GM19467 (cell line): ENCODE results near the gene PPM1F.
"Not testable (repeated sequence)": the region's sequence is repeated elsewhere in the genome, so short reads cannot be mapped to it uniquely, and the experiment has no call there.

Source experiments
- ATAC-seq: cut with Tn5 transposase; IDR thresholded peaks from one replicate; pipeline ENCODE4 v1.9.1; 2021; ENCODE audit warnings: mild to moderate bottlenecking, moderate library complexity; ENCODE audit not compliant: unreplicated experiment

The PPM1F gene

GRCh38 chr22:21922370-21923162, 30.1 kb downstream of the PPM1F start:
- ATAC-seq, result no peak

GRCh38 chr22:21921729-21922128, 30.9 kb downstream of the PPM1F start:
- ATAC-seq, result no peak

- ATAC-seq, result no peak
Measured at GRCh38 chr22:21921184-21921721, 31.4 kb downstream of the PPM1F start.

- no peak for ATAC-seq
Measured at GRCh38 chr22:21920341-21921183, 32.1 kb downstream of the PPM1F start.

- ATAC-seq, result no peak
Measured at GRCh38 chr22:21919526-21920307, 32.9 kb downstream of the PPM1F start.

GRCh38 chr22:21918466-21919185, 34.0 kb downstream of the PPM1F start:
- ATAC-seq, result no peak

- no peak for ATAC-seq
Measured at GRCh38 chr22:21917959-21918261, 34.7 kb downstream of the PPM1F start.

- ATAC-seq, result no peak
Measured at GRCh38 chr22:21917181-21917958, 35.3 kb downstream of the PPM1F start.

- no peak for ATAC-seq
Measured at GRCh38 chr22:21916309-21916918, 36.2 kb downstream of the PPM1F start.

GRCh38 chr22:21915624-21916308, 36.9 kb downstream of the PPM1F start:
- no peak for ATAC-seq

- ATAC-seq, result not testable (repeated sequence)
Measured at GRCh38 chr22:21914033-21914642, 38.5 kb downstream of the PPM1F start.

GRCh38 chr22:21910367-21910766, 42.3 kb downstream of the PPM1F start:
- not testable (repeated sequence) for ATAC-seq

GRCh38 chr22:21909871-21910270, 42.8 kb downstream of the PPM1F start:
- ATAC-seq, result no peak

GRCh38 chr22:21907638-21908522, 44.8 kb downstream of the PPM1F start:
- no peak for ATAC-seq

- ATAC-seq, result not testable (repeated sequence)
Measured at GRCh38 chr22:21905234-21905633, 47.4 kb downstream of the PPM1F start.

- ATAC-seq, result no peak
Measured at GRCh38 chr22:21904250-21904789, 48.3 kb downstream of the PPM1F start.

- ATAC-seq, result no peak
Measured at GRCh38 chr22:21903283-21903682, 49.4 kb downstream of the PPM1F start.
